Measurements from ENCODE around the gene LRRC55.

- TF ChIP-seq, protein P1, sequence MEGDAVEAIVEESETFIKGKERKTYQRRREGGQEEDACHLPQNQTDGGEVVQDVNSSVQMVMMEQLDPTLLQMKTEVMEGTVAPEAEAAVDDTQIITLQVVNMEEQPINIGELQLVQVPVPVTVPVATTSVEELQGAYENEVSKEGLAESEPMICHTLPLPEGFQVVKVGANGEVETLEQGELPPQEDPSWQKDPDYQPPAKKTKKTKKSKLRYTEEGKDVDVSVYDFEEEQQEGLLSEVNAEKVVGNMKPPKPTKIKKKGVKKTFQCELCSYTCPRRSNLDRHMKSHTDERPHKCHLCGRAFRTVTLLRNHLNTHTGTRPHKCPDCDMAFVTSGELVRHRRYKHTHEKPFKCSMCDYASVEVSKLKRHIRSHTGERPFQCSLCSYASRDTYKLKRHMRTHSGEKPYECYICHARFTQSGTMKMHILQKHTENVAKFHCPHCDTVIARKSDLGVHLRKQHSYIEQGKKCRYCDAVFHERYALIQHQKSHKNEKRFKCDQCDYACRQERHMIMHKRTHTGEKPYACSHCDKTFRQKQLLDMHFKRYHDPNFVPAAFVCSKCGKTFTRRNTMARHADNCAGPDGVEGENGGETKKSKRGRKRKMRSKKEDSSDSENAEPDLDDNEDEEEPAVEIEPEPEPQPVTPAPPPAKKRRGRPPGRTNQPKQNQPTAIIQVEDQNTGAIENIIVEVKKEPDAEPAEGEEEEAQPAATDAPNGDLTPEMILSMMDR (IDR thresholded peaks at IDR 0.05): no peak
- TF ChIP-seq REST (IDR thresholded peaks at IDR 0.05): no peak
- no peak for TF ChIP-seq RAD21 (conservative IDR thresholded peaks at IDR 0.05 in 1 of 2, IDR thresholded peaks at IDR 0.05 in 1 of 2)
- TF ChIP-seq, protein P2, sequence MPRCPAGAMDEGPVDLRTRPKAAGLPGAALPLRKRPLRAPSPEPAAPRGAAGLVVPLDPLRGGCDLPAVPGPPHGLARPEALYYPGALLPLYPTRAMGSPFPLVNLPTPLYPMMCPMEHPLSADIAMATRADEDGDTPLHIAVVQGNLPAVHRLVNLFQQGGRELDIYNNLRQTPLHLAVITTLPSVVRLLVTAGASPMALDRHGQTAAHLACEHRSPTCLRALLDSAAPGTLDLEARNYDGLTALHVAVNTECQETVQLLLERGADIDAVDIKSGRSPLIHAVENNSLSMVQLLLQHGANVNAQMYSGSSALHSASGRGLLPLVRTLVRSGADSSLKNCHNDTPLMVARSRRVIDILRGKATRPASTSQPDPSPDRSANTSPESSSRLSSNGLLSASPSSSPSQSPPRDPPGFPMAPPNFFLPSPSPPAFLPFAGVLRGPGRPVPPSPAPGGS (IDR thresholded peaks at IDR 0.05): no peak
- no peak for TF ChIP-seq CBX8 (IDR thresholded peaks at IDR 0.05)
- TF ChIP-seq RNF2 (IDR thresholded peaks at IDR 0.05; ENCODE audit: borderline replicate concordance, low read depth): no peak
Observed at GRCh38 chr11:57203882-57204480, 22.2 kb downstream of the LRRC55 start.
